ENCODE measurements around the gene OVOL2.

OVOL2 gene

DNA sequence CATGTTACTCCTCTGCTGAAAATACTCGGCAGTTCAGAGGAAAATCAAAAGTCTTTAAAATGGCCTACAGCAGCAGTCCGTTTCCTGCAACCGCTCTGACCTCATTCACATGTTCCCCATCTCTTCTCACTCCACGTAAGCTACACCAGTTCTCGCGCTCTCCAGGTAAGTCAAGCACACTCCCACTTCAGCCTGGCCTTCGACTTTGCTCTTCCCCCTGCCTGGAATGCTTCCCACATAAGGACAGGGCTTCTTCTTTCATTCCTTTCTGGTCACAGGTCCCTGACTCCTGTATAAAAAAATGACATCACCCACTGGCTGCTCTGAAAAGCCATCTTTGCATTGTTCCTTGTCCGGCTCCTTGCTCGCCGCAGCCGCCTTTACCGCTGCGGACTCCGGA is 46.2 kb downstream of the OVOL2 start:
- no peaks in the 10 kb centered on the region for H3K9me3 ChIP-seq (ENCODE audit: control insufficient read depth, low read length)
- no peaks in the 10 kb centered on the region for H3K4me1 ChIP-seq
- H3K27ac ChIP-seq: no peak overlapping the region
- H3K79me2 ChIP-seq: no peaks in the 10 kb centered on the region
- no peaks in the 10 kb centered on the region for H3K36me3 ChIP-seq (ENCODE audit: control insufficient read depth, insufficient read depth, low read length)
- H3K9ac ChIP-seq: no peak overlapping the region
- no peak overlapping the region for H2AFZ ChIP-seq
- no peak overlapping the region for H3K4me3 ChIP-seq (ENCODE audit: low read depth, low read length)
- no peak overlapping the region for H3K4me2 ChIP-seq (ENCODE audit: low read length)
- TF ChIP-seq, protein P1, sequence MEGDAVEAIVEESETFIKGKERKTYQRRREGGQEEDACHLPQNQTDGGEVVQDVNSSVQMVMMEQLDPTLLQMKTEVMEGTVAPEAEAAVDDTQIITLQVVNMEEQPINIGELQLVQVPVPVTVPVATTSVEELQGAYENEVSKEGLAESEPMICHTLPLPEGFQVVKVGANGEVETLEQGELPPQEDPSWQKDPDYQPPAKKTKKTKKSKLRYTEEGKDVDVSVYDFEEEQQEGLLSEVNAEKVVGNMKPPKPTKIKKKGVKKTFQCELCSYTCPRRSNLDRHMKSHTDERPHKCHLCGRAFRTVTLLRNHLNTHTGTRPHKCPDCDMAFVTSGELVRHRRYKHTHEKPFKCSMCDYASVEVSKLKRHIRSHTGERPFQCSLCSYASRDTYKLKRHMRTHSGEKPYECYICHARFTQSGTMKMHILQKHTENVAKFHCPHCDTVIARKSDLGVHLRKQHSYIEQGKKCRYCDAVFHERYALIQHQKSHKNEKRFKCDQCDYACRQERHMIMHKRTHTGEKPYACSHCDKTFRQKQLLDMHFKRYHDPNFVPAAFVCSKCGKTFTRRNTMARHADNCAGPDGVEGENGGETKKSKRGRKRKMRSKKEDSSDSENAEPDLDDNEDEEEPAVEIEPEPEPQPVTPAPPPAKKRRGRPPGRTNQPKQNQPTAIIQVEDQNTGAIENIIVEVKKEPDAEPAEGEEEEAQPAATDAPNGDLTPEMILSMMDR (IDR thresholded peaks at IDR 0.05): no peak
- H3K27me3 ChIP-seq (ENCODE audit: control insufficient read depth, insufficient read depth, low read length): no peaks in the 10 kb centered on the region

DNA sequence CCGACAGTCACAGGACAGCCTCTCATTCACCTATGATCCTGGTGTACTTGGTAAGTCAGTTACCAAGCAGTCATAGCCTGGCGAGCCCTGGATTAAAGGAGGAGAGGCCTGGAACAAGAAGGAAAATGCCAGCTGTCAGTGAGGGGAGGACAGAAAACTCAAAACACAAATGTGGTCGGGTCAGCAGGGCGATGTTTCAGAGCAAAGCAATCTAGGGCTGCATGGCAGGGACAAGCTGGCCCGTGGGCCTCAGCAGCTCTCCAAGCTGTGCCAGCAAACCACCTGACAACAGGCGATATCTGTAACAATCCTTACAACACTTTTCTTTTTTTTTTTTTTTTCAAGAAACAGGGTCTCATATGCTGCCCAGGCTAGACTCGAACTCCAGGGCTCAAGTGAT is 48.6 kb downstream of the OVOL2 start:
- no peak overlapping the region for H3K27ac ChIP-seq
- H3K79me2 ChIP-seq: no peaks in the 10 kb centered on the region
- H3K4me2 ChIP-seq (ENCODE audit: low read length): no peak overlapping the region
- H3K36me3 ChIP-seq (ENCODE audit: control insufficient read depth, insufficient read depth, low read length): no peaks in the 10 kb centered on the region
- no peak overlapping the region for H2AFZ ChIP-seq
- no peak overlapping the region for H3K4me3 ChIP-seq (ENCODE audit: low read depth, low read length)
- no peaks in the 10 kb centered on the region for H3K27me3 ChIP-seq (ENCODE audit: control insufficient read depth, insufficient read depth, low read length)
- TF ChIP-seq, protein P1 (IDR thresholded peaks at IDR 0.05): no peak
- no peaks in the 10 kb centered on the region for H3K4me1 ChIP-seq
- no peaks in the 10 kb centered on the region for H3K9me3 ChIP-seq (ENCODE audit: control insufficient read depth, low read length)
- H3K9ac ChIP-seq: no peak overlapping the region

GRCh38 chr20:18007534-18008292 is 50.0 kb downstream of the OVOL2 start:
- no peak overlapping the region for H3K4me3 ChIP-seq (ENCODE audit: low read depth, low read length)
- H3K27me3 ChIP-seq (ENCODE audit: control insufficient read depth, insufficient read depth, low read length): no peaks in the 10 kb centered on the region
- no peaks in the 10 kb centered on the region for H3K4me1 ChIP-seq
- H3K9me3 ChIP-seq (ENCODE audit: control insufficient read depth, low read length): no peaks in the 10 kb centered on the region
- no peak overlapping the region for H3K4me2 ChIP-seq (ENCODE audit: low read length)
- TF ChIP-seq, protein P1 (IDR thresholded peaks at IDR 0.05): no peak
- H3K27ac ChIP-seq: no peak overlapping the region
- H3K36me3 ChIP-seq (ENCODE audit: control insufficient read depth, insufficient read depth, low read length): no peaks in the 10 kb centered on the region
- H3K79me2 ChIP-seq: no peaks in the 10 kb centered on the region
- peak overlapping the region; percentile 11 for H2AFZ ChIP-seq
- no peak overlapping the region for H3K9ac ChIP-seq

DNA sequence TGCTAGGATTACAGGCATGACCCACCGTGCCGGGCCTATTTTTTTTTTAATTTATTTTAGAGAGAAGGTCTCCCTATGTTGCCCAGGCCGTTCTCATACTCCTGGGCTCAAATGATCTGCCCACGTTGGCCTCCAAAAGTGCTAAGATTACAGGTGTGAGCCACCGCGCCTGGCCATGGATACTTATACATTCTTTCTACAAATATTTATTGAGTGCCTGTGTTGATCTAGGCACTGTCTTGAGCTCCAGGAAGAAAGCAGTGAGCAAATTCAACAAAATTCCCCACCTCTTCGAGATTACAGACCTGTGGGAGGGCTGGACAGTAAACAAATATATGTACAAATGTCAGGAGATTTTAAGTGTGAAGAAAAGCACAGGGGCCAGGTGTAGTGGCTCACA is 51.0 kb downstream of the OVOL2 start:
- Histone ChIP-seq H3K9ac (no peak overlapping the region), H3K79me2 (no peaks in the 10 kb centered on the region), H3K27me3 (ENCODE audit: control insufficient read depth, insufficient read depth, low read length) (no peaks in the 10 kb centered on the region), H3K27ac (no peak overlapping the region), H3K9me3 (ENCODE audit: control insufficient read depth, low read length) (no peaks in the 10 kb centered on the region), H2AFZ (no peak overlapping the region), H3K4me2 (ENCODE audit: low read length) (no peak overlapping the region), H3K4me1 (no peaks in the 10 kb centered on the region), H3K4me3 (ENCODE audit: low read depth, low read length) (no peak overlapping the region), H3K36me3 (ENCODE audit: control insufficient read depth, insufficient read depth, low read length) (no peaks in the 10 kb centered on the region)
- TF ChIP-seq, protein P1 (IDR thresholded peaks at IDR 0.05): no peak

DNA sequence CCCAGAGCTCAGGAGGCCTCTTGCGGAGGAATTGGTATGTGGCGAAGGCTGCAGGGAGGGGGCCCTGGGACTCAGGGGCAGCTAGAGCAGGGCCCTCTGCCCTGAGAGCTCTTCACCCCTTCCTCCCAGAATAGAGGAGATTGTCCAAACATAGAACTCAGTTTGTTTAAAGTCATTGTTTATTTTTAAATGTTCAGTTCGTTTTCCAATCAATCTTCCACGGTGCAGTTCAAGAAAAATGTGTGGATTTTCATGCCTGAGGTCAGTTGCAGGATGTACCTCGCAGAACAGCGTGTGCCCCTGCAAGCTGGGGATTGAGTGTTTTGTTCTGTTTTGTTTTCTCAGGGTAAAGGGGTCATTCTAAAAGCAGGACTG is 51.7 kb downstream of the OVOL2 start:
- TF ChIP-seq, protein P1 (IDR thresholded peaks at IDR 0.05): no peak
- no peaks in the 10 kb centered on the region for H3K4me1 ChIP-seq
- no peak overlapping the region for H3K4me2 ChIP-seq (ENCODE audit: low read length)
- no peaks in the 10 kb centered on the region for H3K79me2 ChIP-seq
- H3K27ac ChIP-seq: no peak overlapping the region
- no peak overlapping the region for H3K9ac ChIP-seq
- no peaks in the 10 kb centered on the region for H3K9me3 ChIP-seq (ENCODE audit: control insufficient read depth, low read length)
- H2AFZ ChIP-seq: no peak overlapping the region
- H3K36me3 ChIP-seq (ENCODE audit: control insufficient read depth, insufficient read depth, low read length): no peaks in the 10 kb centered on the region
- H3K27me3 ChIP-seq (ENCODE audit: control insufficient read depth, insufficient read depth, low read length): no peaks in the 10 kb centered on the region
- no peak overlapping the region for H3K4me3 ChIP-seq (ENCODE audit: low read depth, low read length)

Data from parathyroid adenoma (tissue), 2 donors.